ENCODE measurements around the gene SNX21.

- TF ChIP-seq CTCF (conservative IDR thresholded peaks at IDR 0.05) (no peak), EZH2 (IDR thresholded peaks at IDR 0.05; ENCODE audit: low read depth) (no peak)
These were observed 49.0 kb downstream of the SNX21 start for GRCh38 chr20:45882469-45883099.

All from PC-9 (cell line).